ENCODE measurements around the gene TC2N.

DNA sequence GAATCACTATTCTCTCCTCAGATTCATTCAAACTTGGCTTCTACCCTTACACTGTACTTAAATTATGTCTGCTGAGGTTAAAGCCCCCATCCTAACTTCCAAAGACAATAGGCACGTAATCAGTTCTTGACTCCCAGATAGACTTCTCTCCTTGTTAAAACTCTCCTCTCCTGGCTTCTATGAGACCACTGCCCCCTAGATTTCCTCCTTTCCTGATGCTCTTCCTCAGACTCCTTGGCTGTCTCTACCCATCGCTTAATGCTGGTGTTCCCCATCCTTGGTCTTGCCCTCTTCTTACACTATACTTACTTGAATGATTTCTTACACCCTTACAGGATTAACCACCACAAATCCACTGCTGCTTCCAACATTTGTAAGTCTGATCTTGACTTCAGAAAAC, 32.8 kb downstream of the TC2N start:
- TF ChIP-seq POLR2A (IDR thresholded peaks at IDR 0.05): no peak
- TF ChIP-seq CTCF (IDR thresholded peaks at IDR 0.05): no peak
- TF ChIP-seq EP300 (IDR thresholded peaks at IDR 0.05): no peak
- no peak for TF ChIP-seq POLR2AphosphoS5 (IDR thresholded peaks at IDR 0.05)
